Hepatocyte (in vitro differentiated cells): ENCODE results near the gene KPNB1.

Experiments used
- EZH2 ChIP-seq: fragments of 200-600 bp; sonication (generic); IDR thresholded peaks from 2 replicates; pipeline ENCODE4 v1.6.1; 2016; ENCODE audit warnings: antibody characterized with exemption, mild to moderate bottlenecking, borderline replicate concordance
- TF ChIP-seq, protein P1 (sequence below): fragments of 200-600 bp; sonication (generic); IDR thresholded peaks from 2 replicates; pipeline ENCODE4 v1.5.1; 2016; ENCODE audit warnings: antibody characterized with exemption, mild to moderate bottlenecking; ENCODE audit not compliant: poor library complexity

GRCh38 chr17:47717261-47717697 is 67.6 kb downstream of the KPNB1 start:
- TF ChIP-seq, protein P1, sequence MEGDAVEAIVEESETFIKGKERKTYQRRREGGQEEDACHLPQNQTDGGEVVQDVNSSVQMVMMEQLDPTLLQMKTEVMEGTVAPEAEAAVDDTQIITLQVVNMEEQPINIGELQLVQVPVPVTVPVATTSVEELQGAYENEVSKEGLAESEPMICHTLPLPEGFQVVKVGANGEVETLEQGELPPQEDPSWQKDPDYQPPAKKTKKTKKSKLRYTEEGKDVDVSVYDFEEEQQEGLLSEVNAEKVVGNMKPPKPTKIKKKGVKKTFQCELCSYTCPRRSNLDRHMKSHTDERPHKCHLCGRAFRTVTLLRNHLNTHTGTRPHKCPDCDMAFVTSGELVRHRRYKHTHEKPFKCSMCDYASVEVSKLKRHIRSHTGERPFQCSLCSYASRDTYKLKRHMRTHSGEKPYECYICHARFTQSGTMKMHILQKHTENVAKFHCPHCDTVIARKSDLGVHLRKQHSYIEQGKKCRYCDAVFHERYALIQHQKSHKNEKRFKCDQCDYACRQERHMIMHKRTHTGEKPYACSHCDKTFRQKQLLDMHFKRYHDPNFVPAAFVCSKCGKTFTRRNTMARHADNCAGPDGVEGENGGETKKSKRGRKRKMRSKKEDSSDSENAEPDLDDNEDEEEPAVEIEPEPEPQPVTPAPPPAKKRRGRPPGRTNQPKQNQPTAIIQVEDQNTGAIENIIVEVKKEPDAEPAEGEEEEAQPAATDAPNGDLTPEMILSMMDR = no peak
- no peak for TF ChIP-seq EZH2
